Endothelial cell of umbilical vein (primary cell): ENCODE measurements around the gene GPR50. TPM values are rescaled to one million over a fixed set of nuclear protein-coding genes. Genes with fewer than 3 reads are reported as not detected.

ENCODE experiments used
- BruUV-seq: library from RNA; stranded (reverse); fragments of 400-500 nt; replicated peaks from 2 replicates; lab custom pipeline; 2021; lab: Mats Ljungman, UMichigan
- CTCF ChIA-PET: fragments of 300-600, 350-600 bp; sonication (Branson Sonifier 250); formaldehyde crosslinking; loops from one replicate; lab custom pipeline; 2021; ENCODE audit warnings: antibody characterized with exemption, inconsistent platforms; lab: Charles Lee
- POLR2A ChIA-PET: fragments of 300-600, 350-600 bp; sonication (Branson Sonifier 250); formaldehyde crosslinking; loops from one replicate; lab custom pipeline; 2021; ENCODE audit warnings: antibody characterized with exemption, inconsistent platforms; lab: Charles Lee
- DNase-seq: peaks from one replicate; pipeline ENCODE4 v3.0.0-alpha.2; 2011; ENCODE audit warnings: low read depth, low spot score
- FAIRE-seq: peaks from 2 replicates; lab custom pipeline; 2011; peaks lifted over from hg19 to GRCh38; lab: Jason Lieb, UNC
- H2AFZ ChIP-seq: 2 replicates; pipeline ENCODE4 v1.6.0; 2012; ENCODE audit warnings: low read depth, low read length, control low read depth, inconsistent platforms
- H3K27ac ChIP-seq: 2 replicates; pipeline ENCODE4 v1.5.1; 2011; ENCODE audit warnings: low read depth, mild to moderate bottlenecking, control low read depth, low read length, moderate library complexity; ENCODE audit not compliant: insufficient read depth
- H3K27me3 ChIP-seq, 2 experiments: 2 replicates each; pipeline versions ENCODE4 v1.6.0 to v1.6.1; 2011; ENCODE audit warnings: low read length in 2 of 2, mixed read lengths in 1 of 2; ENCODE audit not compliant: control insufficient read depth in 2 of 2, insufficient read depth in 2 of 2
- H3K36me3 ChIP-seq, 2 experiments: 2 replicates in 1 of 2; 3 replicates in 1 of 2; pipeline ENCODE4 v1.5.1; 2011; ENCODE audit warnings: low read length in 2 of 2, mild to moderate bottlenecking in 1 of 2, moderate library complexity in 1 of 2; ENCODE audit not compliant: control insufficient read depth in 2 of 2, insufficient read depth in 2 of 2; ENCODE audit errors: extremely low read depth in 1 of 2
- H3K4me1 ChIP-seq: 3 replicates; pipeline ENCODE4 v1.5.1; 2011; ENCODE audit warnings: mild to moderate bottlenecking, low read length; ENCODE audit not compliant: control insufficient read depth, insufficient read depth; ENCODE audit errors: extremely low read depth
- H3K4me2 ChIP-seq: 2 replicates; pipeline ENCODE4 v1.6.1; 2011; ENCODE audit warnings: low read length, control low read depth, mixed read lengths; ENCODE audit not compliant: insufficient read depth
- H3K4me3 ChIP-seq, 3 experiments: fragments of 200-600 bp in 1 of 3; sonication (generic), shearing (Covaris generic) in 1 of 3; replicated peaks in 1 of 3; 2 replicates each; pipeline ENCODE4 v1.5.1; 2011 to 2016; ENCODE audit warnings: control low read depth in 3 of 3, low read length in 3 of 3, mild to moderate bottlenecking in 2 of 3, inconsistent platforms in 1 of 3, low read depth in 1 of 3, moderate library complexity in 1 of 3; ENCODE audit not compliant: insufficient read depth in 1 of 3
- H3K79me2 ChIP-seq: 2 replicates; pipeline ENCODE4 v1.6.0; 2012; ENCODE audit warnings: low read length, inconsistent platforms; ENCODE audit not compliant: control insufficient read depth, insufficient read depth
- H3K9ac ChIP-seq: replicated peaks from 2 replicates; pipeline ENCODE3; 2011; ENCODE audit warnings: low read length, control low read depth; ENCODE audit not compliant: insufficient read depth; ENCODE audit errors: extremely low read depth
- H3K9me1 ChIP-seq: replicated peaks from 3 replicates; pipeline ENCODE4 v1.6.0; 2011; ENCODE audit warnings: mild to moderate bottlenecking, low read length; ENCODE audit not compliant: control insufficient read depth, insufficient read depth; ENCODE audit errors: extremely low read depth
- H3K9me3 ChIP-seq: replicated peaks from 2 replicates; pipeline ENCODE4 v1.5.1; 2012; ENCODE audit warnings: low read length, inconsistent platforms; ENCODE audit not compliant: control insufficient read depth, insufficient read depth
- H4K20me1 ChIP-seq: replicated peaks from 2 replicates; pipeline ENCODE3; 2011; ENCODE audit warnings: mild to moderate bottlenecking, low read length; ENCODE audit not compliant: control insufficient read depth, insufficient read depth; ENCODE audit errors: extremely low read depth
- JUN ChIP-seq: IDR thresholded peaks from 2 replicates; pipeline ENCODE4 v1.6.1; 2011; ENCODE audit warnings: borderline replicate concordance, low read depth; ENCODE audit not compliant: insufficient read length, insufficient read depth
- MYC ChIP-seq: IDR thresholded peaks from one replicate; pipeline ENCODE4 v1.6.1; 2011; ENCODE audit warnings: mild to moderate bottlenecking, low read depth, low read length
- dilution Hi-C: fragments of 300-500 bp; cut with MboI; formaldehyde crosslinking; loops from one replicate; pipeline ENCODE4 v1.15.0; 2019; ENCODE audit warnings: low sequenced_read_pairs; ENCODE audit not compliant: extremely low pct_ligation_motif_present
- intact Hi-C: fragments of 100-400 bp; cut with micrococcal nuclease; formaldehyde crosslinking; loops from one replicate; pipeline ENCODE4 v1.10.0; 2022
- polyA plus RNA-seq, 4 experiments: library from polyadenylated mRNA; depleted of rRNA in 3 of 4; stranded (reverse) in 3 of 4; unstranded in 1 of 4; fragments of >200 nt; gene quantifications; 2 replicates each; pipeline versions ENCODE4 v1.2.1 to v1.2.3, GENCODE V29; 2011 to 2012; ENCODE audit warnings: missing spikeins in 1 of 4
- total RNA-seq: library from RNA; stranded (reverse); gene quantifications from 2 replicates; pipeline ENCODE4 v1.2.3, GENCODE V29; 2021
- TF ChIP-seq, protein P1 (sequence below), 2 donors: IDR thresholded peaks; 1 replicate in 1 of 2; 2 replicates in 1 of 2; pipeline ENCODE4 v1.5.1; 2011; ENCODE audit warnings: low read length in 2 of 2, mild to moderate bottlenecking in 2 of 2, moderate library complexity in 2 of 2, control low read depth in 1 of 2, inconsistent platforms in 1 of 2, low read depth in 1 of 2; ENCODE audit not compliant: insufficient read depth in 1 of 2; ENCODE audit errors: extremely low read depth in 1 of 2

Gene GPR50
- total and polyA plus RNA-seq, 2 donors (not counting 3 experiments of a cell fraction or from before 2014, with no cell fraction given) = not detected

GRCh38 chrX:151183233-151183753 is 6.9 kb downstream of the GPR50 start:
- Histone ChIP-seq H3K9ac (no peak overlapping the region), H3K4me1 (no peaks in the 10 kb centered on the region), H3K27ac (no peak overlapping the region), H3K27me3 (peaks cover 2% of the 10 kb centered on the region in 2 experiments), H3K9me3 (no peaks in the 10 kb centered on the region), H3K4me3 (no peak overlapping the region), H4K20me1 (no peaks in the 10 kb centered on the region), H3K9me1 (no peaks in the 10 kb centered on the region), H2AFZ (no peak overlapping the region), H3K79me2 (no peaks in the 10 kb centered on the region), H3K36me3 (no peaks in the 10 kb centered on the region), H3K4me2 (no peak overlapping the region)
- TF ChIP-seq, protein P1, sequence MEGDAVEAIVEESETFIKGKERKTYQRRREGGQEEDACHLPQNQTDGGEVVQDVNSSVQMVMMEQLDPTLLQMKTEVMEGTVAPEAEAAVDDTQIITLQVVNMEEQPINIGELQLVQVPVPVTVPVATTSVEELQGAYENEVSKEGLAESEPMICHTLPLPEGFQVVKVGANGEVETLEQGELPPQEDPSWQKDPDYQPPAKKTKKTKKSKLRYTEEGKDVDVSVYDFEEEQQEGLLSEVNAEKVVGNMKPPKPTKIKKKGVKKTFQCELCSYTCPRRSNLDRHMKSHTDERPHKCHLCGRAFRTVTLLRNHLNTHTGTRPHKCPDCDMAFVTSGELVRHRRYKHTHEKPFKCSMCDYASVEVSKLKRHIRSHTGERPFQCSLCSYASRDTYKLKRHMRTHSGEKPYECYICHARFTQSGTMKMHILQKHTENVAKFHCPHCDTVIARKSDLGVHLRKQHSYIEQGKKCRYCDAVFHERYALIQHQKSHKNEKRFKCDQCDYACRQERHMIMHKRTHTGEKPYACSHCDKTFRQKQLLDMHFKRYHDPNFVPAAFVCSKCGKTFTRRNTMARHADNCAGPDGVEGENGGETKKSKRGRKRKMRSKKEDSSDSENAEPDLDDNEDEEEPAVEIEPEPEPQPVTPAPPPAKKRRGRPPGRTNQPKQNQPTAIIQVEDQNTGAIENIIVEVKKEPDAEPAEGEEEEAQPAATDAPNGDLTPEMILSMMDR (IDR thresholded peaks at IDR 0.05; ENCODE audit: extremely low read depth in 1 of 2, insufficient read depth in 1 of 2, low read depth in 1 of 2, low read length in 2 of 2) = no peak
- TF ChIP-seq JUN = no peak
- intact Hi-C loops = no loop called here
- ChIA-PET POLR2A (no interaction called here), CTCF (no interaction called here)
- dilution Hi-C loops = no loop called here
- DNase-seq (no peak), FAIRE-seq (no peak)
- no TSS peak for BruUV-seq

DNA sequence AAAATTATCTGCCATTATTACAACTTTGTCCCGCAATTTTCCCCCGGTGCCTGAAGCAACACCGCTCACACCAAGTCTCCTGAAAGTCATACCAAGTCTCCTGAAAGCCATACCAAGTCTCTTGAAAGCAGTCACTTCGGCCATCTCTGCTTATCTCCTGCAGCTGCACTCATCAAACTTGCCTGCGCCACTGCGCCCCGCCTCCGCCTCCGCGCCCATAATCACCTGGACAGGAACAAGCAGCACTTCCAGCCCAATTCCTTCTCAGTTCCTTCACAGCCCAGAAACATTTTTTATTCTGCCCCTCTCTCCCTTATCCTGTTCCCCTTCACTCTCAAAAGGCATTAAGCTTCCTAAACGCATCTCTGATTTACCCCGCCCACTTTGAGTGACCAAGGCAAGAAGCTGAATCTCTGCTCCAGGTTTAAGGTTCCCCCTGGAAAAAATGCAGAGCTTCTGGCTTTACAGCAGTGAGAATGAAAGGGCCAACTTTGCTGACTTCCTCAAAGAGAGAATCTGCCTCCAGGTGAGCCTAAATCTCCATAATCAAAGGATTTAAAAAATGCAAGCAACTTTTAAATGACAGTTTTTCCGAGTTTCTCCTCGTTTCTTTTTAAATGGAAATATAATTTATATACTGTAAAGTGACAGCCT is 7.7 kb downstream of the GPR50 start:
- H3K4me3 ChIP-seq = no peak overlapping the region
- no peak for FAIRE-seq
- no peaks in the 10 kb centered on the region for H4K20me1 ChIP-seq
- intact Hi-C loops (no loop called here), dilution Hi-C loops (no loop called here)
- H3K27me3 ChIP-seq = peaks cover 0 to 2% of the 10 kb centered on the region in 2 experiments
- BruUV-seq = no TSS peak
- H3K79me2 ChIP-seq = no peaks in the 10 kb centered on the region
- no peak for TF ChIP-seq MYC
- H3K27ac ChIP-seq = no peak overlapping the region
- no peaks in the 10 kb centered on the region for H3K9me3 ChIP-seq
- no peaks in the 10 kb centered on the region for H3K36me3 ChIP-seq
- ChIA-PET POLR2A (no interaction called here), CTCF (no interaction called here)
- H3K9me1 ChIP-seq = no peaks in the 10 kb centered on the region
- H3K9ac ChIP-seq = no peak overlapping the region
- H2AFZ ChIP-seq = no peak overlapping the region
- DNase-seq = no peak
- H3K4me2 ChIP-seq = no peak overlapping the region
- no peaks in the 10 kb centered on the region for H3K4me1 ChIP-seq
